HL-60 (cell line): Measurements from ENCODE around the gene MRPL58.
"Not testable (repeated sequence)": the region's sequence is repeated elsewhere in the genome, so short reads cannot be mapped to it uniquely, and the experiment has no call there.

Experiments
- DNase-seq, 2 experiments: peaks; one replicate each; pipeline ENCODE4 v3.0.0-alpha.2; 2010 to 2020; ENCODE audit warnings: low read depth in 1 of 2, low spot score in 1 of 2
- H3K27ac ChIP-seq: fragments of 250-450 bp; sonication (Bioruptor Pico); replicated peaks from 2 replicates; pipeline ENCODE4 v1.5.1; 2020; ENCODE audit warnings: mild to moderate bottlenecking, moderate library complexity
- H3K27me3 ChIP-seq: fragments of 250-450 bp; sonication (Bioruptor Pico); 2 replicates; pipeline ENCODE4 v1.5.1; 2021; ENCODE audit warnings: mild to moderate bottlenecking, moderate library complexity; ENCODE audit not compliant: insufficient read depth, poor library complexity, severe bottlenecking
- H3K4me3 ChIP-seq: replicated peaks from 2 replicates; pipeline ENCODE4 v1.5.1; 2011; ENCODE audit warnings: mild to moderate bottlenecking, control low read depth, low read length; ENCODE audit not compliant: insufficient read depth
- GABPA ChIP-seq: IDR thresholded peaks from 2 replicates; pipeline ENCODE4 v1.6.1; 2012; ENCODE audit warnings: low read depth
- POLR2AphosphoS5 ChIP-seq: IDR thresholded peaks from 2 replicates; pipeline ENCODE4 v1.6.1; 2012; ENCODE audit warnings: low read depth
- REST ChIP-seq: IDR thresholded peaks from 2 replicates; pipeline ENCODE4 v1.6.1; 2012; ENCODE audit warnings: low read depth; ENCODE audit not compliant: insufficient replicate concordance
- SPI1 ChIP-seq: IDR thresholded peaks from 2 replicates; pipeline ENCODE4 v1.6.1; 2012; ENCODE audit warnings: low read depth, mild to moderate bottlenecking, borderline replicate concordance
- TF ChIP-seq, protein P1 (sequence below): IDR thresholded peaks from one replicate; pipeline ENCODE4 v1.5.1; 2011; ENCODE audit warnings: low read length, control low read depth, inconsistent platforms; ENCODE audit not compliant: insufficient read depth

Gene MRPL58

DNA sequence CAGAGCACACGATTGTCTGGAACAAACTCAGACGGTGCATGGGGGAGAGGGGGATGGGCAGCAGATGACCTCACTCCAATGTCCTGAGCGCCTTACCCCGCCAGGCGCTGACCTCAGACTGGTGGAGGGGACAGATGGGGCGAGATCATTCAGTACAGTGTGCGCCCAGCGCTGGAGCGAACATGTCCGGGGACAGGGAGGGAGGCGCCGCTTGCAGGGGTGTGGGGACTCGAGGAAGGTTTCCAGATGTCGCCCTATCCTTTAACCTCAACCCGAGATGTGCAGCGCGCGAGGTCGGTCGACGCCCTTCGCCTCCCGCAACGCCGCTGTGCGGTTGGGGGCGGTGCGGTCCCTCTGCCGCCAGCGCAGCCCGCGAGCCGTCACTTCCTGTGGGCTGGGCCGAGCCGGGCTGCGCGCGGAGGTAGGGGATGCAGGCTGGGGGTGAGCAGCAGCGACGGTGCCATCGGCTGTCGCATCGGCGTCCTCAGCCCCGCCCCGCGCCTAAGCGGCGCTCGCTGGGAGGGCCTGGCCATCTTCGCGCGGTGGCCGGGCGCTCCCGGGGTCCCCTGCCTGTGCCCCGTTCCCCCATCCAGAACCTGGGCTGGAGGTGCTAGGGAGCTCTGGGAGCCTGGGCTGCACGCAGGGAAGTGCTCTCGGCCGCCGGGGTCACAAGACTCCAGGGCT lies 30.3 kb upstream of the MRPL58 start:
- no peak overlapping the region for H3K27ac ChIP-seq
- peak in 1 of 2 experiments; percentile 54 for DNase-seq
- H3K27me3 ChIP-seq = peaks cover 2% of the 10 kb centered on the region
- H3K4me3 ChIP-seq = peak overlapping the region; percentile 37
- TF ChIP-seq POLR2AphosphoS5 = no peak
- TF ChIP-seq, protein P1, sequence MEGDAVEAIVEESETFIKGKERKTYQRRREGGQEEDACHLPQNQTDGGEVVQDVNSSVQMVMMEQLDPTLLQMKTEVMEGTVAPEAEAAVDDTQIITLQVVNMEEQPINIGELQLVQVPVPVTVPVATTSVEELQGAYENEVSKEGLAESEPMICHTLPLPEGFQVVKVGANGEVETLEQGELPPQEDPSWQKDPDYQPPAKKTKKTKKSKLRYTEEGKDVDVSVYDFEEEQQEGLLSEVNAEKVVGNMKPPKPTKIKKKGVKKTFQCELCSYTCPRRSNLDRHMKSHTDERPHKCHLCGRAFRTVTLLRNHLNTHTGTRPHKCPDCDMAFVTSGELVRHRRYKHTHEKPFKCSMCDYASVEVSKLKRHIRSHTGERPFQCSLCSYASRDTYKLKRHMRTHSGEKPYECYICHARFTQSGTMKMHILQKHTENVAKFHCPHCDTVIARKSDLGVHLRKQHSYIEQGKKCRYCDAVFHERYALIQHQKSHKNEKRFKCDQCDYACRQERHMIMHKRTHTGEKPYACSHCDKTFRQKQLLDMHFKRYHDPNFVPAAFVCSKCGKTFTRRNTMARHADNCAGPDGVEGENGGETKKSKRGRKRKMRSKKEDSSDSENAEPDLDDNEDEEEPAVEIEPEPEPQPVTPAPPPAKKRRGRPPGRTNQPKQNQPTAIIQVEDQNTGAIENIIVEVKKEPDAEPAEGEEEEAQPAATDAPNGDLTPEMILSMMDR = no peak
- TF ChIP-seq GABPA = no peak
- TF ChIP-seq SPI1 = no peak
- TF ChIP-seq REST = no peak

- H3K27me3 ChIP-seq, H3K27ac ChIP-seq, DNase-seq: not testable (repeated sequence)
- H3K4me3 ChIP-seq = peak overlapping the region; percentile 37
Observed at GRCh38 chr17:74982663-74983313, 29.7 kb upstream of the MRPL58 start.

- no peak for DNase-seq
- no peak overlapping the region for H3K4me3 ChIP-seq
- no peak for TF ChIP-seq REST
- no peak for TF ChIP-seq POLR2AphosphoS5
- TF ChIP-seq SPI1 = no peak
- TF ChIP-seq GABPA = no peak
- TF ChIP-seq, protein P1 = no peak
- H3K27me3 ChIP-seq = peaks cover under 1% of the 10 kb centered on the region
- H3K27ac ChIP-seq = peak overlapping the region; percentile 74; the same call in 1 of the 2 replicates
Observed at GRCh38 chr17:74986206-74986576, 26.3 kb upstream of the MRPL58 start.

DNA sequence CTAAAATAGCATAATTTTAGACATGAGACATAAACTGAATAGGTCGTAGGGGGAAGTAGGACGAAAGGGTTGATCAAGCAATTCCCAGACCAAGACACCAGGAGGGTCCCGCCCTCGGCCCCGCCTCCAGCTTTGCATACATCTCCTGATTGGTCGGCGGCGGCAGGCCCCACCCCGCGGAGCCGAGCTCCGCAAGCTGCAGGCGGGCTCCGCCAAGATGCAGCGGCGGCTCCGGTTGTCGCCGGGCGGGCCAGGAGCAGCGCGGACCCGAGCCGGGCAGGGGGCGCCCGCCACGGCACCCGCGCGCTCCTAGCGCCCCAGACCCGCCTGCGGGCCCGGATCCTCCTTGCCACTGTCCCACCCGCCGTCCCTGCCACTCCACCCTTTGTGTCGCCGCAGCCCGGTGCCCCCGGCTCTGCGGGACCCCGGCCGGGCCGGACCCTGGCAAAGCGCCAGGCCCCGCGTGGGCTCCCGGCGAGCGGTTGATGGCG lies 25.0 kb upstream of the MRPL58 start, which contains the start of gene CDR2L:
Gene CDR2L (plus strand): TSS at position 215 of the 491 bp plus-strand sequence. CDS start 412 bp downstream, outside the sequence.
- H3K27me3 ChIP-seq = no peaks in the 10 kb centered on the region
- peak within 1 kb of the TSS; percentile 74 for H3K27ac ChIP-seq
- peak; percentile 90 to 96 for DNase-seq
- peak within 1 kb of the TSS; percentile 66 for H3K4me3 ChIP-seq
- TF ChIP-seq SPI1 = no peak
